Transverse colon (tissue), 4 donors: Measurements from ENCODE around the gene DIO3. TPM values are rescaled to one million over a fixed set of nuclear protein-coding genes. Genes with fewer than 3 reads are reported as not detected.

Experiments
- DNase-seq: peaks from one replicate; pipeline ENCODE4 v3.0.0-alpha.2; 2019
- H3K27ac ChIP-seq, 4 donors: fragments of 200-600 bp; sonication (generic); 2 replicates each; pipeline ENCODE4 v1.5.1; 2016 to 2018; ENCODE audit warnings: inconsistent platforms in 4 of 4
- H3K27me3 ChIP-seq: fragments of 200-600 bp; sonication (generic); 2 replicates; pipeline ENCODE4 v1.5.1; 2017; ENCODE audit warnings: inconsistent platforms
- H3K36me3 ChIP-seq, 4 donors: fragments of 200-600 bp; sonication (generic); 2 replicates each; pipeline ENCODE4 v1.5.1; 2017 to 2019; ENCODE audit warnings: inconsistent platforms in 4 of 4
- H3K4me1 ChIP-seq, 4 donors: fragments of 200-600 bp; sonication (generic); 2 replicates each; pipeline ENCODE4 v1.5.1; 2017 to 2020; ENCODE audit warnings: inconsistent platforms in 4 of 4
- H3K4me3 ChIP-seq, 4 donors: fragments of 200-600 bp; sonication (generic); 1 replicate in 1 of 4; 2 replicates in 3 of 4; pipeline versions ENCODE4 v1.5.1 to v1.6.1; 2017 to 2019; ENCODE audit warnings: inconsistent platforms in 4 of 4
- H3K9me3 ChIP-seq, 2 donors: fragments of 200-600 bp; sonication (generic); 2 replicates each; pipeline ENCODE4 v1.5.1; 2017 to 2019; ENCODE audit warnings: inconsistent platforms in 2 of 2
- EP300 ChIP-seq: sonication (generic); formaldehyde crosslinking; IDR thresholded peaks from one replicate; pipeline ENCODE4 v1.6.1; 2017; ENCODE audit warnings: antibody characterized with exemption, low read depth
- POLR2A ChIP-seq: fragments of 450-650 bp; IDR thresholded peaks from one replicate; pipeline ENCODE4 v1.6.1; 2016; ENCODE audit warnings: antibody characterized with exemption, mild to moderate bottlenecking, moderate library complexity
- POLR2AphosphoS5 ChIP-seq, 3 donors: sonication (generic); formaldehyde crosslinking; IDR thresholded peaks; one replicate each; pipeline ENCODE4 v1.6.1; 2016; ENCODE audit warnings: antibody characterized with exemption in 3 of 3
- WGBS, 2 donors: methylation state at CpG; one replicate each; pipeline ENCODE4 v1.1.5; 2018; ENCODE audit warnings: low coverage in 1 of 2; 5-methylcytosine and 5-hydroxymethylcytosine counted together
- in situ Hi-C, 4 donors: fragments of 200-750 bp; cut with MboI; loops; one replicate each; pipeline versions ENCODE4 v1.15.0 to v1.15.1; 2017; ENCODE audit warnings: low sequenced_read_pairs in 3 of 4, low pct_ligation_motif_present in 1 of 4, low pct_unique_long_range_greater_than_20kb in 1 of 4
- intact Hi-C: fragments of 100-400 bp; cut with DNase I; formaldehyde crosslinking; loops from one replicate; pipeline ENCODE4 v1.15.1; 2023; ENCODE audit warnings: low total_unique reads
- total RNA-seq, 4 donors: library from RNA; depleted of rRNA; stranded (reverse); fragments of >200 nt; gene quantifications; one replicate each; pipeline ENCODE4 v1.1.0, GENCODE V29; 2016
- TF ChIP-seq, protein P1 (sequence below), 5 experiments: fragments of 200-600 bp in 3 of 5; fragments of 450-650 bp in 2 of 5; sonication (generic) in 3 of 5; IDR thresholded peaks; 1 replicate in 2 of 5; 2 replicates in 3 of 5; pipeline ENCODE4 v1.5.1; 2016 to 2017; ENCODE audit warnings: antibody characterized with exemption in 5 of 5, inconsistent platforms in 3 of 5, mild to moderate bottlenecking in 2 of 5, moderate library complexity in 1 of 5

Gene DIO3
- total RNA-seq, result 1 to 10 TPM in 3 of 4 donors, not detected in 1; 1.2 to 2.9 (median 1.4) TPM

GRCh38 chr14:101561145-101561896, at the start of gene DIO3:
Gene DIO3 (plus strand): TSS chr14:101561495.
- Histone ChIP-seq H3K4me3 (peak within 1 kb of the TSS in 2 of 4 donors; percentile 37 to 59), H3K27ac (no peak within 1 kb of the TSS), H3K9me3 (peaks cover 7 to 9% of the 10 kb centered on the region in 2 donors), H3K4me1 (peaks cover 0 to 14% (median 8%) of the 10 kb centered on the region in 4 donors), H3K27me3 (peaks cover 83% of the 10 kb centered on the region), H3K36me3 (no peaks in the 10 kb centered on the region)
- TF ChIP-seq, protein P1, sequence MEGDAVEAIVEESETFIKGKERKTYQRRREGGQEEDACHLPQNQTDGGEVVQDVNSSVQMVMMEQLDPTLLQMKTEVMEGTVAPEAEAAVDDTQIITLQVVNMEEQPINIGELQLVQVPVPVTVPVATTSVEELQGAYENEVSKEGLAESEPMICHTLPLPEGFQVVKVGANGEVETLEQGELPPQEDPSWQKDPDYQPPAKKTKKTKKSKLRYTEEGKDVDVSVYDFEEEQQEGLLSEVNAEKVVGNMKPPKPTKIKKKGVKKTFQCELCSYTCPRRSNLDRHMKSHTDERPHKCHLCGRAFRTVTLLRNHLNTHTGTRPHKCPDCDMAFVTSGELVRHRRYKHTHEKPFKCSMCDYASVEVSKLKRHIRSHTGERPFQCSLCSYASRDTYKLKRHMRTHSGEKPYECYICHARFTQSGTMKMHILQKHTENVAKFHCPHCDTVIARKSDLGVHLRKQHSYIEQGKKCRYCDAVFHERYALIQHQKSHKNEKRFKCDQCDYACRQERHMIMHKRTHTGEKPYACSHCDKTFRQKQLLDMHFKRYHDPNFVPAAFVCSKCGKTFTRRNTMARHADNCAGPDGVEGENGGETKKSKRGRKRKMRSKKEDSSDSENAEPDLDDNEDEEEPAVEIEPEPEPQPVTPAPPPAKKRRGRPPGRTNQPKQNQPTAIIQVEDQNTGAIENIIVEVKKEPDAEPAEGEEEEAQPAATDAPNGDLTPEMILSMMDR (IDR thresholded peaks at IDR 0.05), result no peak
- TF ChIP-seq EP300 (no peak), POLR2AphosphoS5 (IDR thresholded peaks at IDR 0.05) (no peak), POLR2A (no peak)
- peak; percentile 40 for DNase-seq
- intact Hi-C loops (no loop called here), in situ Hi-C loops (no loop called here)
- WGBS, 2 donors, result 59% methylated on average over 30 of the region's 73 CpGs; no CpG with 5 or more reads in 1 of the 2 donors

- in situ Hi-C loops (no loop called here), intact Hi-C loops (no loop called here)
- DNase-seq, result no peak
- no peaks in the 10 kb centered on the region for H3K27me3 ChIP-seq
- TF ChIP-seq, protein P1 (IDR thresholded peaks at IDR 0.05), result no peak
- TF ChIP-seq POLR2AphosphoS5 (IDR thresholded peaks at IDR 0.05) (no peak), POLR2A (no peak), EP300 (no peak)
- H3K36me3 ChIP-seq, result no peaks in the 10 kb centered on the region
- no peaks in the 10 kb centered on the region for H3K4me1 ChIP-seq
- peaks cover 0 to 3% of the 10 kb centered on the region in 2 donors for H3K9me3 ChIP-seq
- no peak overlapping the region for H3K4me3 ChIP-seq
- H3K27ac ChIP-seq, result no peak overlapping the region
- WGBS, 2 donors, result 65% methylated on average over 20 of the region's 20 CpGs; no CpG with 5 or more reads in 1 of the 2 donors
Measured at GRCh38 chr14:101511620-101512375, 49.5 kb upstream of the DIO3 start.

DNA sequence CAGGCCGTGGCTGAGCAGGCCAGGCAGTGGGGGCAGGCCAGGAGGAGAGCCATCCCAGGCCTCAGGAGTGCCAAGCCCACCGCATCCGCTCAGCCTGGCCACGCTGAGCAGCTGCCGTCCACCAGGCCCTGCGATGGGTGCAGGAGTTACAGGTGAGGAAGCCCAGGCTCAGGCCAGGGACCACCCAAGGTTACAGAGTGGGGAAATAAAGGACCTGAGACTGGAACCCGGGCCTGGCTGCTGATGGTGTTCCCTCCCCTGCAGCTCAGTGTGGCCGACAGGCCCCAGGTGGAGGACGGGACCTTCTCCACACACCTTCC, 49.0 kb upstream of the DIO3 start:
- H3K36me3 ChIP-seq, result no peaks in the 10 kb centered on the region
- 89% methylated on average over 9 of the region's 9 CpGs; no CpG with 5 or more reads in 1 of the 2 donors for WGBS, 2 donors
- H3K9me3 ChIP-seq, result peaks cover 0 to 3% of the 10 kb centered on the region in 2 donors
- no peaks in the 10 kb centered on the region for H3K27me3 ChIP-seq
- H3K4me1 ChIP-seq, result no peaks in the 10 kb centered on the region
- intact Hi-C loops, result no loop called here
- no peak for TF ChIP-seq POLR2AphosphoS5 (IDR thresholded peaks at IDR 0.05)
- TF ChIP-seq EP300, result no peak
- no peak for TF ChIP-seq POLR2A
- TF ChIP-seq, protein P1 (IDR thresholded peaks at IDR 0.05), result no peak
- in situ Hi-C loops, result no loop called here
- H3K27ac ChIP-seq, result no peak overlapping the region
- H3K4me3 ChIP-seq, result no peak overlapping the region
- DNase-seq, result no peak

DNA sequence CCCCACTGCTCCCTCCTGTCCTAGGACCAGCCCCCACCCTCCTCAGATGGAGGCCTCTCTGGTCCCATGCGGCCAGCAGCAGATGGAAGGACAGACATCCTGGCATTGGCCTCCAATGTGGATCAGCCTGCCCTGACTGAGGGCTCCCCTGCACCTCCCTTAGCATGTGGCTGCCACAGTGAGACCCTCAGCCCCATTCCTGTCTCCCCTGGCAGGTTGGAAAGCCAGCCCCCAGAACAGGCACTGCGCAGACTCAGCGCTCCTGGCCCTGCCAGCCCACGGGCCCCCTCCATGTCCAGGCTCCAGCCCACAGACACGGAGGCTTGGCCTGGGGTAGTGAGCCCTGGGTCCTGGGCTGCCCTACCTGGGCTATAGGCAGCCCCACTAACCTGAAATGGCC, 47.2 kb upstream of the DIO3 start:
- Histone ChIP-seq H3K36me3 (no peaks in the 10 kb centered on the region), H3K4me1 (peaks cover 0 to 11% (median 0%) of the 10 kb centered on the region in 4 donors), H3K9me3 (peaks cover 0 to 3% of the 10 kb centered on the region in 2 donors), H3K27ac (no peak overlapping the region), H3K27me3 (no peaks in the 10 kb centered on the region), H3K4me3 (no peak overlapping the region)
- intact Hi-C loops (no loop called here), in situ Hi-C loops (no loop called here)
- WGBS, 2 donors, result 97% methylated on average over 5 of the region's 5 CpGs; no CpG with 5 or more reads in 1 of the 2 donors
- DNase-seq, result no peak
- TF ChIP-seq, protein P1 (IDR thresholded peaks at IDR 0.05), result no peak
- TF ChIP-seq EP300, result no peak
